ENCODE measurements around the gene NTRK1. TPM values are rescaled to one million over a fixed set of nuclear protein-coding genes. Genes with fewer than 3 reads are reported as not detected.

The NTRK1 gene
- total and polyA plus RNA-seq, 2 of the 4 experiments (the other 2 are of a cell fraction): not detected

- H3K4me3 ChIP-seq (ENCODE audit: insufficient read depth, low read depth, low read length): no peak overlapping the region
- no peak overlapping the region for H2BK15ac ChIP-seq (ENCODE audit: low read depth, low read length)
- no peak overlapping the region for H2BK5ac ChIP-seq (ENCODE audit: low read depth, low read length, poor library complexity, severe bottlenecking)
- no peak overlapping the region for H3K23ac ChIP-seq (ENCODE audit: low read depth, low read length)
- peaks cover 0 to 34% of the 10 kb centered on the region in 2 experiments; a peak in 2 of 4 replicates for H3K79me1 ChIP-seq (ENCODE audit: low read depth in 1 of 2, low read length in 2 of 2)
- H3K9me1 ChIP-seq (ENCODE audit: insufficient read depth, low read length): peaks cover 3% of the 10 kb centered on the region; the same call in 1 of the 2 replicates
- H3K4me2 ChIP-seq (ENCODE audit: low read depth, low read length): no peak overlapping the region
- H3K4ac ChIP-seq (ENCODE audit: low read depth, low read length): no peak overlapping the region
- no peak for DNase-seq
- H2AK5ac ChIP-seq (ENCODE audit: low read depth, low read length): no peak overlapping the region
- H2BK120ac ChIP-seq (ENCODE audit: low read depth, low read length): no peak overlapping the region
- dilution Hi-C loops (cut with HindIII; ENCODE audit: low sequenced_read_pairs, unreplicated experiment) (no loop called here), intact Hi-C loops (cut with micrococcal nuclease) (no loop called here), in situ Hi-C loops (cut with MboI; ENCODE audit: low sequenced_read_pairs) (no loop called here)
- no peak for ATAC-seq (ENCODE audit: low read depth)
- H4K20me1 ChIP-seq (ENCODE audit: insufficient read depth, low read length): peaks cover 3% of the 10 kb centered on the region
- no CpG with 5 or more reads among the region's 10 CpGs for WGBS, 2 experiments (ENCODE audit: extremely low coverage in 2 of 2, insufficient read length in 1 of 2)
- H3K27ac ChIP-seq (ENCODE audit: insufficient read depth, low read length): no peak overlapping the region
- no peak overlapping the region for H4K5ac ChIP-seq (ENCODE audit: low read depth, low read length)
- H2AK9ac ChIP-seq (replicated peaks; ENCODE audit: low read depth, low read length, poor library complexity): peak overlapping the region; percentile 7
- CTCF ChIA-PET: no interaction called here
- H2AFZ ChIP-seq (replicated peaks; ENCODE audit: low read length, poor library complexity): no peak overlapping the region
- H3K18ac ChIP-seq (ENCODE audit: low read depth, low read length): no peak overlapping the region
- H3K4me1 ChIP-seq (ENCODE audit: control insufficient read depth, insufficient read depth, low read length): peaks cover 13% of the 10 kb centered on the region
- no peak overlapping the region for H4K8ac ChIP-seq (ENCODE audit: low read depth in 2 of 2, low read length in 2 of 2)
- POLR2A ChIA-PET (ENCODE audit: unreplicated experiment): no interaction called here
- H3K56ac ChIP-seq (ENCODE audit: extremely low read depth, insufficient read depth, low read length): no peak overlapping the region
- TF ChIP-seq SMC3 (IDR thresholded peaks at IDR 0.05; ENCODE audit: low read depth, low read length) (no peak), USF2 (IDR thresholded peaks at IDR 0.05; ENCODE audit: low read depth, low read length) (no peak), RFX5 (IDR thresholded peaks at IDR 0.05; ENCODE audit: low read depth, low read length) (no peak), ELK1 (IDR thresholded peaks at IDR 0.05; ENCODE audit: borderline replicate concordance, low read depth, low read length) (no peak), NFE2L2 (IDR thresholded peaks at IDR 0.05; ENCODE audit: low read depth, low read length) (no peak), MAFK (IDR thresholded peaks at IDR 0.05; ENCODE audit: low read depth, low read length) (no peak), CTCF (conservative IDR thresholded peaks at IDR 0.05; ENCODE audit: low read depth, low read length) (no peak), POLR2A (IDR thresholded peaks at IDR 0.05; ENCODE audit: low read depth, low read length) (no peak), RCOR1 (IDR thresholded peaks at IDR 0.05; ENCODE audit: insufficient replicate concordance, low read length) (no peak), FOS (IDR thresholded peaks at IDR 0.05; ENCODE audit: low read depth, low read length) (no peak), RAD21 (IDR thresholded peaks at IDR 0.05; ENCODE audit: low read length) (no peak), MAZ (IDR thresholded peaks at IDR 0.05; ENCODE audit: borderline replicate concordance, low read depth, low read length) (no peak), CEBPB (IDR thresholded peaks at IDR 0.05; ENCODE audit: low read depth, low read length) (no peak), CHD1 (IDR thresholded peaks at IDR 0.05; ENCODE audit: low read depth, low read length) (no peak), MXI1 (IDR thresholded peaks at IDR 0.05; ENCODE audit: borderline replicate concordance, low read depth, low read length) (no peak), BHLHE40 (IDR thresholded peaks at IDR 0.05; ENCODE audit: low read depth, low read length) (no peak)
- no TSS peak for BruUV-seq (replicated peaks)
- no peak overlapping the region for H3K9ac ChIP-seq (ENCODE audit: low read depth, low read length)
- H3K36me3 ChIP-seq (ENCODE audit: control insufficient read depth, insufficient read depth, low read length): peaks cover 17% of the 10 kb centered on the region
- H2BK20ac ChIP-seq (ENCODE audit: low read depth, low read length): no peak overlapping the region
- H3K27me3 ChIP-seq (ENCODE audit: control insufficient read depth, insufficient read depth, low read length): no peaks in the 10 kb centered on the region
- H4K91ac ChIP-seq (ENCODE audit: insufficient read depth, low read depth, low read length): no peak overlapping the region
- H3K14ac ChIP-seq (replicated peaks; ENCODE audit: low read depth, low read length): no peak overlapping the region
- no peaks in the 10 kb centered on the region for H3K9me3 ChIP-seq (ENCODE audit: control insufficient read depth, insufficient read depth, low read length)
Observed at GRCh38 chr1:156908955-156909354, 48.3 kb downstream of the NTRK1 start.
